GM12878 (cell line): ENCODE results near the gene PRDM12. TPM values are rescaled to one million over a fixed set of nuclear protein-coding genes. Genes with fewer than 3 reads are reported as not detected.

Source experiments
- ATAC-seq: fragments of 200-7000 bp; cut with Tn5 transposase; 3 replicates; pipeline ENCODE4 v1.9.1; 2020; ENCODE audit warnings: mild to moderate bottlenecking, moderate library complexity
- BruUV-seq: library from RNA; stranded (reverse); fragments of 400-500 nt; replicated peaks from 2 replicates; lab custom pipeline; 2021; lab: Mats Ljungman, UMichigan
- CTCF ChIA-PET: fragments of 300-600 bp; sonication (Branson Sonifier 250); formaldehyde crosslinking; extraction: SDS; loops from one replicate; lab custom pipeline; 2021; ENCODE audit warnings: inconsistent platforms; lab: Yijun Ruan, JAX
- POLR2A ChIA-PET: fragments of 350-600 bp; formaldehyde crosslinking; extraction: SDS; loops from one replicate; lab custom pipeline; 2021; ENCODE audit warnings: inconsistent platforms; lab: Charles Lee
- RAD21 ChIA-PET: fragments of 300-600 bp; sonication (Branson Sonifier 250); formaldehyde crosslinking; loops from one replicate; lab custom pipeline; 2023; ENCODE audit warnings: antibody characterized with exemption; ENCODE audit not compliant: unreplicated experiment; lab: Charles Lee
- SMC1A ChIA-PET: fragments of 300-600 bp; sonication (Branson Sonifier 250); formaldehyde crosslinking; loops from one replicate; lab custom pipeline; 2023; ENCODE audit not compliant: unreplicated experiment, uncharacterized antibody; lab: Charles Lee
- DNase-seq: peaks from one replicate; pipeline ENCODE4 v3.0.0-alpha.2; 2011; ENCODE audit warnings: low read depth, low spot score
- FAIRE-seq: peaks from 3 replicates; lab custom pipeline; 2011; peaks lifted over from hg19 to GRCh38; lab: Jason Lieb, UNC
- H2AFZ ChIP-seq: 2 replicates; pipeline ENCODE4 v1.6.0; 2011; ENCODE audit warnings: low read depth, low read length, control low read depth; ENCODE audit not compliant: control insufficient read depth
- H3K27ac ChIP-seq: 2 replicates; pipeline ENCODE4 v1.5.1; 2011; ENCODE audit warnings: control low read depth; ENCODE audit not compliant: control insufficient read depth, insufficient read depth
- H3K27me3 ChIP-seq, 2 experiments: replicated peaks in 1 of 2; 2 replicates each; pipeline versions ENCODE4 v1.6.0 to v1.6.1; 2011; ENCODE audit warnings: low read length in 1 of 2; ENCODE audit not compliant: control insufficient read depth in 2 of 2, insufficient read depth in 2 of 2
- H3K36me3 ChIP-seq, 2 experiments: 2 replicates each; pipeline ENCODE4 v1.5.1; 2011; ENCODE audit warnings: low read length in 1 of 2; ENCODE audit not compliant: control insufficient read depth in 2 of 2, insufficient read depth in 2 of 2
- H3K4me1 ChIP-seq: 2 replicates; pipeline ENCODE4 v1.6.1; 2011; ENCODE audit warnings: mild to moderate bottlenecking, low read length, moderate library complexity, mixed read lengths; ENCODE audit not compliant: control insufficient read depth, insufficient read depth
- H3K4me2 ChIP-seq: 2 replicates; pipeline ENCODE4 v1.6.0; 2011; ENCODE audit warnings: control low read depth; ENCODE audit not compliant: control insufficient read depth, insufficient read depth
- H3K4me3 ChIP-seq: fragments of 200-600 bp; sonication (generic); 2 replicates; pipeline ENCODE4 v1.5.1; 2016
- H3K79me2 ChIP-seq: 2 replicates; pipeline ENCODE4 v1.6.0; 2011; ENCODE audit warnings: low read length; ENCODE audit not compliant: control insufficient read depth, insufficient read depth
- H3K9ac ChIP-seq: 2 replicates; pipeline ENCODE4 v1.8.0; 2011; ENCODE audit warnings: low read length, control low read depth, mixed read lengths; ENCODE audit not compliant: control insufficient read depth, insufficient read depth
- H3K9me3 ChIP-seq: replicated peaks from 3 replicates; pipeline ENCODE4 v1.5.1; 2011; ENCODE audit warnings: mild to moderate bottlenecking, low read length; ENCODE audit not compliant: control insufficient read depth, insufficient read depth
- H4K20me1 ChIP-seq: 2 replicates; pipeline ENCODE4 v1.6.0; 2011; ENCODE audit not compliant: control insufficient read depth, insufficient read depth
- CBFB ChIP-seq: IDR thresholded peaks from 2 replicates; pipeline ENCODE4 v1.6.1; 2016; ENCODE audit warnings: antibody characterized with exemption, low read depth
- KAT2A ChIP-seq: conservative IDR thresholded peaks from 2 replicates; pipeline ENCODE4 v1.6.1; 2011; ENCODE audit warnings: low read depth, low read length; ENCODE audit not compliant: control insufficient read depth
- MXI1 ChIP-seq: fragments of 150-350 bp; IDR thresholded peaks from 2 replicates; pipeline ENCODE4 v1.6.1; 2011; ENCODE audit warnings: low read depth, mild to moderate bottlenecking, inconsistent platforms, low read length, improper control_type of control experiment
- RUNX3 ChIP-seq: IDR thresholded peaks from 2 replicates; pipeline ENCODE4 v1.6.1; 2012; ENCODE audit warnings: low read length, inconsistent platforms
- SPI1 ChIP-seq: IDR thresholded peaks from 2 replicates; pipeline ENCODE4 v1.6.1; 2011; ENCODE audit warnings: low read depth, mild to moderate bottlenecking, low read length, moderate library complexity, borderline replicate concordance; ENCODE audit not compliant: insufficient read depth
- TCF3 ChIP-seq: IDR thresholded peaks from 2 replicates; pipeline ENCODE4 v1.6.1; 2012; ENCODE audit warnings: low read depth, mild to moderate bottlenecking, low read length, borderline replicate concordance; ENCODE audit not compliant: insufficient read depth
- ZBTB11 ChIP-seq: fragments of 450-650 bp; formaldehyde crosslinking; IDR thresholded peaks from 2 replicates; pipeline ENCODE4 v1.5.0; 2022; ENCODE audit warnings: mild to moderate bottlenecking, missing genetic modification characterization
- WGBS: methylation state at CpG from one replicate; pipeline ENCODE4 v1.1.6; 2016; ENCODE audit warnings: low lambda C conversion rate; ENCODE audit not compliant: insufficient replicate concordance, insufficient coverage; ENCODE audit errors: missing lambda C conversion rate; 5-methylcytosine and 5-hydroxymethylcytosine counted together
- in situ Hi-C: fragments of 300-500 bp; cut with MboI; formaldehyde crosslinking; loops from 9 replicates; pipeline ENCODE4 v1.14.3; 2018; ENCODE audit warnings: mixed read lengths
- intact Hi-C: fragments of 100-400 bp; cut with micrococcal nuclease; formaldehyde crosslinking; loops from one replicate; pipeline ENCODE4 v1.14.2; 2022; ENCODE audit not compliant: unreplicated experiment
- polyA plus RNA-seq, 11 experiments: library from polyadenylated mRNA; depleted of rRNA in 4 of 11; unstranded in 6 of 11; stranded (reverse) in 5 of 11; fragments of >200 nt; fragmentation: Nextera tagmentation in 4 of 11; fragmentation: Illumina TruSeq in 1 of 11; extraction: Ambion mirVana in 4 of 11; extraction: Trizol in 1 of 11; gene quantifications; 1 replicate in 1 of 11; 2 replicates in 10 of 11; pipeline versions ENCODE4 v1.2.1 to v1.2.3, GENCODE V29; 2011 to 2016; ENCODE audit warnings: inconsistent platforms in 2 of 11, missing spikeins in 2 of 11, low read depth in 1 of 11
- total RNA-seq, 4 experiments: library from RNA; depleted of rRNA in 3 of 4; stranded (reverse); fragments of >200 nt in 3 of 4; fragmentation: Illumina TruSeq in 1 of 4; extraction: Trizol in 1 of 4; gene quantifications; 2 replicates each; pipeline versions ENCODE4 v1.2.1 to v1.2.3, GENCODE V29; 2013 to 2021
- TF ChIP-seq, protein P1 (sequence below): fragments of 450-650 bp; IDR thresholded peaks from 2 replicates; pipeline ENCODE4 v1.6.1; 2016; ENCODE audit warnings: mild to moderate bottlenecking
- TF ChIP-seq, protein P2 (sequence below): fragments of 450-650 bp; IDR thresholded peaks from 2 replicates; pipeline ENCODE4 v1.6.1; 2017; ENCODE audit warnings: borderline replicate concordance

The PRDM12 gene
- total and polyA plus RNA-seq, 10 of the 15 experiments (the other 5 are each of a cell fraction or from before 2014, with no cell fraction given), result not detected

- intact Hi-C loops (no loop called here), in situ Hi-C loops (no loop called here)
- H2AFZ ChIP-seq, result no peak overlapping the region
- ATAC-seq, result no peak
- DNase-seq, result no peak
- ChIA-PET SMC1A (interaction anchor here (1.6 kb wide), 2 partner anchors 11 to 14 kb away, joined by 3 to 4 read pairs; no protein-coding TSS in a partner anchor), POLR2A (interaction anchor here (0.6 to 1.1 kb wide), 2 partner anchors 132 to 1438 kb away, joined by 3 to 4 read pairs; no protein-coding TSS in a partner anchor), RAD21 (interaction anchor here (1.1 kb wide), 1 partner anchor 17 kb away, joined by 3 read pairs; no protein-coding TSS in a partner anchor), CTCF (interaction anchor here (1.7 to 13.5 kb wide), 3 partner anchors 10 to 167 kb away, joined by 6 to 267 read pairs (median 29); no protein-coding TSS in a partner anchor)
- H3K9me3 ChIP-seq, result no peaks in the 10 kb centered on the region
- BruUV-seq, result no TSS peak
- no peak for TF ChIP-seq CBFB
- peaks cover 3% of the 10 kb centered on the region; the same call in 1 of the 2 replicates for H4K20me1 ChIP-seq
- no peak overlapping the region for H3K27ac ChIP-seq
- FAIRE-seq, result no peak
- H3K4me2 ChIP-seq, result peak overlapping the region; percentile 15; the same call in 1 of the 2 replicates
- H3K79me2 ChIP-seq, result peaks cover 40% of the 10 kb centered on the region
- H3K4me1 ChIP-seq, result peaks cover 19% of the 10 kb centered on the region
- 99% methylated on average over 3 of the region's 3 CpGs for WGBS
- no peak overlapping the region for H3K9ac ChIP-seq
- H3K4me3 ChIP-seq, result no peak overlapping the region
- peaks cover 13 to 42% of the 10 kb centered on the region in 2 experiments for H3K36me3 ChIP-seq
- no peaks in the 10 kb centered on the region for H3K27me3 ChIP-seq
Measured at GRCh38 chr9:130698514-130698913, 34.1 kb downstream of the PRDM12 start.

- intact Hi-C loops, result no loop called here
- FAIRE-seq (no peak), ATAC-seq (peak; percentile 43; the same call in 2 of the 3 replicates), DNase-seq (no peak)
- H3K79me2 ChIP-seq, result peaks cover 35% of the 10 kb centered on the region
- no peak overlapping the region for H3K27ac ChIP-seq
- POLR2A ChIA-PET, result interaction anchor here (0.6 to 1.1 kb wide), 2 partner anchors 131 to 1439 kb away, joined by 3 to 4 read pairs; no protein-coding TSS in a partner anchor
- H2AFZ ChIP-seq, result no peak overlapping the region
- CTCF ChIA-PET, result interaction anchor here (0.6 to 13.5 kb wide), 8 partner anchors 9 to 347 kb away, joined by 3 to 267 read pairs (median 6); no protein-coding TSS in a partner anchor
- peaks cover 3% of the 10 kb centered on the region; the same call in 1 of the 2 replicates for H4K20me1 ChIP-seq
- H3K4me1 ChIP-seq, result peaks cover 19% of the 10 kb centered on the region
- BruUV-seq, result no TSS peak
- no peak overlapping the region for H3K9ac ChIP-seq
- SMC1A ChIA-PET, result interaction anchor here (1.6 kb wide), 2 partner anchors 10 to 15 kb away, joined by 3 to 4 read pairs; no protein-coding TSS in a partner anchor
- RAD21 ChIA-PET, result interaction anchor here (1.1 kb wide), 1 partner anchor 16 kb away, joined by 3 read pairs; no protein-coding TSS in a partner anchor
- peaks cover 17 to 47% of the 10 kb centered on the region in 2 experiments for H3K36me3 ChIP-seq
- 79% methylated on average over 2 of the region's 2 CpGs for WGBS
- H3K9me3 ChIP-seq, result no peaks in the 10 kb centered on the region
- in situ Hi-C loops, result no loop called here
- no peaks in the 10 kb centered on the region for H3K27me3 ChIP-seq
- peak overlapping the region; percentile 15; the same call in 1 of the 2 replicates for H3K4me2 ChIP-seq
- H3K4me3 ChIP-seq, result no peak overlapping the region
- TF ChIP-seq, protein P1, sequence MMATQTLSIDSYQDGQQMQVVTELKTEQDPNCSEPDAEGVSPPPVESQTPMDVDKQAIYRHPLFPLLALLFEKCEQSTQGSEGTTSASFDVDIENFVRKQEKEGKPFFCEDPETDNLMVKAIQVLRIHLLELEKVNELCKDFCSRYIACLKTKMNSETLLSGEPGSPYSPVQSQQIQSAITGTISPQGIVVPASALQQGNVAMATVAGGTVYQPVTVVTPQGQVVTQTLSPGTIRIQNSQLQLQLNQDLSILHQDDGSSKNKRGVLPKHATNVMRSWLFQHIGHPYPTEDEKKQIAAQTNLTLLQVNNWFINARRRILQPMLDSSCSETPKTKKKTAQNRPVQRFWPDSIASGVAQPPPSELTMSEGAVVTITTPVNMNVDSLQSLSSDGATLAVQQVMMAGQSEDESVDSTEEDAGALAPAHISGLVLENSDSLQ, result no peak
- TF ChIP-seq RUNX3 (peak; percentile 50), KAT2A (no peak), TCF3 (no peak), ZBTB11 (CRISPR knock-in tag) (no peak), MXI1 (no peak), SPI1 (peak; percentile 72)
- TF ChIP-seq, protein P2, sequence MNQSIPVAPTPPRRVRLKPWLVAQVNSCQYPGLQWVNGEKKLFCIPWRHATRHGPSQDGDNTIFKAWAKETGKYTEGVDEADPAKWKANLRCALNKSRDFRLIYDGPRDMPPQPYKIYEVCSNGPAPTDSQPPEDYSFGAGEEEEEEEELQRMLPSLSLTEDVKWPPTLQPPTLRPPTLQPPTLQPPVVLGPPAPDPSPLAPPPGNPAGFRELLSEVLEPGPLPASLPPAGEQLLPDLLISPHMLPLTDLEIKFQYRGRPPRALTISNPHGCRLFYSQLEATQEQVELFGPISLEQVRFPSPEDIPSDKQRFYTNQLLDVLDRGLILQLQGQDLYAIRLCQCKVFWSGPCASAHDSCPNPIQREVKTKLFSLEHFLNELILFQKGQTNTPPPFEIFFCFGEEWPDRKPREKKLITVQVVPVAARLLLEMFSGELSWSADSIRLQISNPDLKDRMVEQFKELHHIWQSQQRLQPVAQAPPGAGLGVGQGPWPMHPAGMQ, result no peak
Measured at GRCh38 chr9:130699047-130699446, 34.7 kb downstream of the PRDM12 start.
